ENCODE measurements around the gene PHKA2.
A peak's percentile ranks its signal among the peaks of the same experiment; 100 is the strongest.
"Not testable (repeated sequence)": the region's sequence is repeated elsewhere in the genome, so short reads cannot be mapped to it uniquely, and the experiment has no call there.

PHKA2 gene, protein sequence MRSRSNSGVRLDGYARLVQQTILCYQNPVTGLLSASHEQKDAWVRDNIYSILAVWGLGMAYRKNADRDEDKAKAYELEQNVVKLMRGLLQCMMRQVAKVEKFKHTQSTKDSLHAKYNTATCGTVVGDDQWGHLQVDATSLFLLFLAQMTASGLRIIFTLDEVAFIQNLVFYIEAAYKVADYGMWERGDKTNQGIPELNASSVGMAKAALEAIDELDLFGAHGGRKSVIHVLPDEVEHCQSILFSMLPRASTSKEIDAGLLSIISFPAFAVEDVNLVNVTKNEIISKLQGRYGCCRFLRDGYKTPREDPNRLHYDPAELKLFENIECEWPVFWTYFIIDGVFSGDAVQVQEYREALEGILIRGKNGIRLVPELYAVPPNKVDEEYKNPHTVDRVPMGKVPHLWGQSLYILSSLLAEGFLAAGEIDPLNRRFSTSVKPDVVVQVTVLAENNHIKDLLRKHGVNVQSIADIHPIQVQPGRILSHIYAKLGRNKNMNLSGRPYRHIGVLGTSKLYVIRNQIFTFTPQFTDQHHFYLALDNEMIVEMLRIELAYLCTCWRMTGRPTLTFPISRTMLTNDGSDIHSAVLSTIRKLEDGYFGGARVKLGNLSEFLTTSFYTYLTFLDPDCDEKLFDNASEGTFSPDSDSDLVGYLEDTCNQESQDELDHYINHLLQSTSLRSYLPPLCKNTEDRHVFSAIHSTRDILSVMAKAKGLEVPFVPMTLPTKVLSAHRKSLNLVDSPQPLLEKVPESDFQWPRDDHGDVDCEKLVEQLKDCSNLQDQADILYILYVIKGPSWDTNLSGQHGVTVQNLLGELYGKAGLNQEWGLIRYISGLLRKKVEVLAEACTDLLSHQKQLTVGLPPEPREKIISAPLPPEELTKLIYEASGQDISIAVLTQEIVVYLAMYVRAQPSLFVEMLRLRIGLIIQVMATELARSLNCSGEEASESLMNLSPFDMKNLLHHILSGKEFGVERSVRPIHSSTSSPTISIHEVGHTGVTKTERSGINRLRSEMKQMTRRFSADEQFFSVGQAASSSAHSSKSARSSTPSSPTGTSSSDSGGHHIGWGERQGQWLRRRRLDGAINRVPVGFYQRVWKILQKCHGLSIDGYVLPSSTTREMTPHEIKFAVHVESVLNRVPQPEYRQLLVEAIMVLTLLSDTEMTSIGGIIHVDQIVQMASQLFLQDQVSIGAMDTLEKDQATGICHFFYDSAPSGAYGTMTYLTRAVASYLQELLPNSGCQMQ

DNA sequence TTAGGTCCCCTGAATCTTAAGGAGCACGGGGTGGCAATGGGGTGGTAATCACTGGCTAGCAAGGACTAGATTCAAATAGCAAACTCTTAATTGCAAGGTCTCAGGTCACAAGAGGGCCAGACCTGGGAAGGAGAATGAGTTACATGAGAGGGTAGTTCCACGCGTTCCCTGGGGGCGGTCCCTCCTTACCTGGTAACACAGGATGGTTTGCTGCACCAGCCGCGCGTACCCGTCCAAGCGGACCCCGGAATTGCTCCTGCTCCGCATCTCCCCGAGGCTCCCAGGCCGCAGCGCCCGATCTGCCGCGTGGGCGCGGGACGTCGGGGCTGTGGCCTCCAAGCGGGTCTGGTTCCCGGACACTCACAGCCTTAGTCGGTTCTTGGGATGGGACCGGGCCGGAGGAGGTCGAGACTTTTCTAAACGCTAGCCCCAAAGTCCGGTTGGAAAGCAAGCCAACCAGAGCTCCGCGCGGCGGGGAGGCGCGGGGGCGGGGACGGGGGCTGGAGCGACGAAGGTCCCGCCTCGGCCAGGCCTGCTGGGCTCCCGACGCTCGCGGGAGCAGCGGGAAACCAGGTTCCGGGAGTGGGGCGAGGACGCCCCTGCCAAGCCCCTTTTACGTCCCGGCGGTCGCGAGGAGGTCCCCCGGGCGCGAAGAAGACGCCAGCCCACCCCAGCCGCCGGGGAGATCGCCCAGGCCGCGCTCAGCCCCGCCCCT, at the start of gene PHKA2:
TSS of gene PHKA2 (minus strand) at position 449 of the 715 bp plus-strand sequence. CDS start at position 267, 182 bp downstream.
- DNase-seq, result no peak

DNA sequence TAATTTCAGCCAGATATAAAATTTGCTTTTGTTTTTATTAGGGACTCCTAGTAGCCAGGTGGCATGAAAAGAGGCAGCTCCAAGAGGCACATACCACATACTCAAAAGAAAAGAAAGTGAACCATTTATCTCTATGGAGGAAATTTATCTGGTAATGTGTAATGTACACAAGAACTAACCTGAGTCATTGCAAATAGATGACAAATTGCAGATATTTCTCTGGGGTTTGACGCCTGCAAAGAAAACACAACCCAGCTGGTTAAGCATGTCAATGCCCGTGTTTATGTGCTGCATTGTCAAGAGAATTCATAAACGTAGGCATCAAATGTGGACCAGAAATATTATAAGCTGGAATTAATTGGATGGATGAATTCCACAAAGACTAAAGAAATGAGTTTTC, 46.9 kb upstream of the PHKA2 start:
- DNase-seq, result no peak

DNA sequence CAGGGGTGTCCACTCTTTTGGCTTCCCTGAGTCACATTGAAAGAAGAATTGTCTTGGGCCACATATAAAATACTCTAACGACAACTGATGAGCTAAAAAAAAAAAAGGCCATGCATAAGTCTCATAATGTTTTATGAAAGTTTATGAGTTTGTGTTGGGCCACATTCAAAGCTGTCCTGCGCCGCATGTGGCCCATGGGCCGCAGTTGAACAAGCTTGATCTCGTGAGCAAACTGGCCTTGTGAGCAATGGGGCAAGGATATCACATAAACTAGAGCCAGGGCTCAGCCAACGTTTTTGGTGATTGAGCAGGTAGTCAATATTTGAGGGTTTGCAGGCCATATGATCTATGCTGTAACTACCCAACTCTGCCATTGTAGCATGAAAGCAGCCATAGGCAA, 44.6 kb upstream of the PHKA2 start:
- DNase-seq, result no peak

DNA sequence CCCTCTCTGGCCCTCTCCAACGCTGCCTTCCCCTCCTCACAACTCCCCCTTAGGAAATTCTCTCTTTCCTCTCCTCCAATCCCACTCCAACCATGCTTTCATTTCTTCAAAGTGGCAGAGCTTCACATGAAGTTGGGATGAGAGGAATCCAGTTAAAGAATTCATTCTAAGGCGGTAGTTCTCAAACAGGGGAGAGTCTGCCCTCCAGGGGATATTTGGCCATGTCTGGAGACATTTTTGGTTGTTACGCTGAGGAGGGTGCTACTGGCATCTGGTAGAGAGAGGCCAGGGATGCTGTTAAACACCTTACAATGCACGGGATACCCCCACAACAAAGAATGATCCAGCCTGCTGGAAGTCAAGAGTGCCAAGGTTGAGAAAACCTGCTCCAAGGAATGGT, 40.5 kb upstream of the PHKA2 start:
- DNase-seq, result no peak

DNA sequence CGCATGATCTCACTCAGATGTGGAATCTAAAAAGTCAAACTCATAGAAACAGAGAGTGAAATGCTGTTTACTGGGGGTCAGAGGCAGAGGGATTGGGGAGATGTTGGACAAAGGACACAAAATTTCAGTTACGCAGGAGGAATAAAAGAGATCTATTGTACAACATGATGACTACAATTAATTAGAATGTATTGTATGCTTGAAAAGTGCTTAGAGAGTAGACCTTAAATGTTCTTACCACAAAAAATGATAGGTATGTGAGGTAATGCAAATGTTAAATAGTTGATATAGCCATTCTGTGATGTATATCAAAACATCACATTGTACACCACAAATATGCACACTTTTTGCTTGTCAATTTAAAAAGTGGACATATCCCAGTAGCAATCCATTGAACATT, 36.1 kb upstream of the PHKA2 start:
- no peak for DNase-seq

DNA sequence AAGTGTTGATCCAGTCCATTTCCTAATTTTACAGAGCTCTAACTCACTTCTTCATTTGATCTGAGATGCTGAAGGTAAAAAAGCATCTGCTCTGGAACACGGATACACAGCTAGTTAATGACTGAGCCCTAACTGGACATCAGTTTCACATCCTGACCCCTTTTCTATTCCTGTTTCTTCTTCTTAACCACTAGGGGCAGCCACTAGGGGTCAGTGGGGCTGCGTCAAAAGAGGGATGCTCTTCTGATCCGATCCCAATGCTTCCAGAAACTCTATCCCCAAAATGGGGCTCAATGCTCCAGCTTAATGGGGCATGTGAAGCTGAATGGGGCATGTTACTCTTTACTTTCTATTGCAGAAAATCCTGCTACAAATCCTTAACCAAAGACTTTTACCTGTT, 33.4 kb upstream of the PHKA2 start:
- DNase-seq, result no peak

DNA sequence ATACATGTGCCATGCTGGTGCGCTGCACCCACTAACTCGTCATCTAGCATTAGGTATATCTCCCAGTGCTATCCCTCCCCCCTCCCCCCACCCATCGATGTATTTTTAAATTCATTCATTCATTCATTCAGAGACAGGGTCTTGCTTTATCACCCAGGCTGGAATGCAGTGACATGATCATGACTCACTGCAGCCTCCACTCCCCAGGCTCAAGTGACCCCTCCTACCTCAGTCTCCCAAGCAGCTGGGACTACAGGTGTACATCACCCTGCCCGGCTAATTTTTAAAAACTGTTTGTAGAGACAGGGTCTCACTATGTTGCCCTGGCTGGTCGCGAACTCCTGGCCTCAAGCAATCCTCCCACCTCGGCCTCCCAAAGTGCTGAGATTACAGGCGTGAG, 32.7 kb upstream of the PHKA2 start:
- DNase-seq, result not testable (repeated sequence)

DNA sequence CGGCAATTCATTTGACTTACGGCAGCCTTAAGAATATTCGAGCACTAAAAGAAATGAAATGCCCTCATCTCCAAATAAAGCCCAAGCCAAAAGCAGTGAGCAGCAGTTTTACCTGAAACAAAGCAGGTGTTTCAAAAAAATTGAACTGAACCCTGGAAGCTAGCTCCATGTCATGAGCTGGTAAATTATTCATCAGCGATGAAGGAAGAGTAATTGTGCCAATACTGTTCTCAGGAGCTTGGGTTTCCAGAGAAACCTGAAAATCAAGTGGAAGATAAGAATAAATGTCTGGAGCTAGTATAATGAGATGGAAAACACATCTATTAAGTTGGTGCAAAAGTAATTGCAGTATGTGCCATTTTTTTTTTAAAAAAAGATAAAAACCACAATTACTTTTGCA, 24.0 kb upstream of the PHKA2 start:
- no peak for DNase-seq

DNA sequence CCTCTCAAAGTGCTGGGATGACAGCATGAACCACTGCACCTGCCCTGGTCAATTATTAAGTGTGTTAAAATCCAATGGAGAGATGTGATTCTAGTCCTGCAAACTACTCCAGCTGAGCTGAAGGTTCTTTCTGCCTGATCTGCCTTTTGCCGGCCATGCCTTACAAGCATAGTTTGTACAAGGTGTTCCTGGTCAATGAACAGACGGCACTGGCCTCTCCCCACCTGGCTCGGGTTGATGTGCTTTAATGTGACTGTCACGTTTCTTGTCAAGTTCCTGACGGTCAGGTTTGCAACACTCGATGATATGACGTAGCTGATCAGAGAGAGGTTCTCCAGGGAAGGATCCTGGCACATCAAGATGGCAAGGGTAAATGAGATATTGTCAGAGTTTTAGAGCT, 23.1 kb upstream of the PHKA2 start:
- no peak for DNase-seq

DNA sequence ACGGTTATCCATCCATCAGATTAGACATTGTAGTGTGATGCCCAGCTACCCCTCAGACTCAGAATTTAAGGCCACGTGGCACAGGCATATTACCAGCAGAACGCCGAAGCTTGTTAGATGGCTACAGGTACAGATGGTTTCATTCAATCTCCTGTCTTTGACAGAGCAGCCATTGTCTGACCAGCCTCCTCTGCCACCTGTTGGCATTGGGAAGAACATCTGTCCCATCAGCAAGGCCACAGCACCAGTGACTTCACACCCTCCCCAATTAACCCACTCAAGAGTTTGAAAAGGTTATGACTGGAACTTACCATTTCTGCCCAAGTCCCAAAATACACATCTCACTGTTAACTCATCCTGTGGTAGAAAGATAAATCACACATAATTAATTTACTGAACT, 22.0 kb upstream of the PHKA2 start:
- no peak for DNase-seq

DNA sequence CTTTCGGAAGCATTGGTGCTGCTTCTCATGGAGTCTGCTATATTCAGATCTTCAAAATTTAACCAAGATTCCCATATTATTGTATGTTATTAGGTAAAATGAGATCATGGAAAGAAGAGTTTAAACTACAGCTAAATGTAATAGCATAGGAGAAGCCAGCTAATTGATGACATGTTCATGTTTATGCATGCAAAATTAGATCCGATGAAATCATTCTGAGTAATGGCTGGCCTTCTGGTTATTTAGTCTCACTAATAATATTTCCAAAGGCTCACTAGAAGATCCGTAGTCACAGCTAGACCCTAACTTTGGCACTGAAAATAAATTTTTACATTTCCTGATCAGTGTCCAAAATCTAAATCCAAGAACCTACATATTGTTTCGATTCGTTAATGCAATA, 19.8 kb upstream of the PHKA2 start:
- no peak for DNase-seq

DNA sequence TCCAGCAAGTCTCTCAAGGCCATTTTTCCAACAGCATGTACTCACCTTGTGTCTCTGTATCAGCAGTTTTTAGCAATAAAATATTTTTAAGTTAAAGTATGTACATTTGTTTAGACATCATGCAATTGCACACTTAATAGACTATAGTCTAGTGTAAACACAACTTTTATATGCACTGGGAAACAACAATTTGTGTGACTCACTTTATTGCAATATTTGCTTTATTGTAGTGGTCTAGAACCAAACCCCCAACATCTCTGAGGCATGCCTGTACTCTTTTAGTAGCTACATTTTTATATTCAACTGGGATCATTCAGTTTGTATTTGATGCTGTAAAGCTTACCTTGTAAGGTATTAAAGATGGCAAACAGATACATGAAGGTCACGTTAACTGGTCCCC, 14.7 kb upstream of the PHKA2 start:
- no peak for DNase-seq

DNA sequence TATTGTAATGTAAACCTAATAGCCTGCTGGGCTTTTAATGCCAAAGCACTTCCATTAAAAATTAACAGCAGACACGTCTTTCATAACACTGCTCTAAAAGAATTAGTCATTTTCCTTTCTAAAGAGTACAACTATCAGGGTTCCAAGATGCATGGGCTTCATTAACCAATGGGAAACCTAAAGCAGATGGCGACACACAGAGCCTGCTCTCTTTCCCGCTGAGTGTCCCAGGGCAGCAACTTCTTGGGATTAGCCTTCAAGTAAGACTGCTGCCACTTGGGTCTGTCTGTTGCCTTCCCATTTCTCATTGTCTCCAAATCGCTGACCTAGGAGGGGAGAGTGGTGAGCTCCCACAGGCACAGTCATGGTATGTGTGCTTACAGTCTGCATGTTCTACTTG, 14.0 kb upstream of the PHKA2 start:
- DNase-seq, result no peak

DNA sequence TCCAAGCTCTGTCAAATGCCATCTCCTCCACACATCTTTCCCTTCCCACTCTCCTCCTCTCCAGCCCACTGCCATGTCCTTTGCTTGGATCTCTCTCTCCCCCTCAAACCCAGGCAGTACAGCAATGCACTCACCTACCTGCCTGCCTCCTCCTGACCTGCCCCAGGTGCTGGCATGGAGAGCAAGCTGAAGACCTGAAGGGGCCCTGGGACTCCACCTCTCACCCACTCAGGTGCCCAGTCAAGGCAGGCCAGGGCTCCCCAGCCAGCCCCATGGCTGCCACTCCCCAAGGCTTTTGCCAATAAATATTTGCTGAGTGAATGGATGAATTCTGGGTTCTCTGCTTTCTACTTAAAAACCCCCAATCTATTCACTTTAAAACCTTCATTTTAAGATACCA, 12.6 kb upstream of the PHKA2 start:
- DNase-seq, result no peak

DNA sequence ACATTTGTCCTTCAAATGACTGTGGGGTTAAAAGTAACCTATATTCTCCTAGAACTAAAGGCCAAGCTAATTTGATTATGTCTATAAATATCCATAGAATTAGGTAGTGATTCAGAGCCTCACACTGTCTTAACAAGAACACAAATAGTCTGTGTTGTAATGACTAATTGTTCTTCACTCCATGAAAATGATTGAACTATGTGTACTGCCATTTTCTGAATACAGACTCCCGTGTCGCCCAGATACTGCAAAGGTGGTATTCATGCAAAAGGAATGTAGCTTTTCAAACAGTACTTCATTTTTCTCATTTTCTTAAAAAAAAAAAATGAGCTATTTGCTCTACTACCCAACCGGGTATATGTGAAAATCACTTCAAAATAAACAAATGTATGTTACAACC, 11.3 kb upstream of the PHKA2 start:
- no peak for DNase-seq

DNA sequence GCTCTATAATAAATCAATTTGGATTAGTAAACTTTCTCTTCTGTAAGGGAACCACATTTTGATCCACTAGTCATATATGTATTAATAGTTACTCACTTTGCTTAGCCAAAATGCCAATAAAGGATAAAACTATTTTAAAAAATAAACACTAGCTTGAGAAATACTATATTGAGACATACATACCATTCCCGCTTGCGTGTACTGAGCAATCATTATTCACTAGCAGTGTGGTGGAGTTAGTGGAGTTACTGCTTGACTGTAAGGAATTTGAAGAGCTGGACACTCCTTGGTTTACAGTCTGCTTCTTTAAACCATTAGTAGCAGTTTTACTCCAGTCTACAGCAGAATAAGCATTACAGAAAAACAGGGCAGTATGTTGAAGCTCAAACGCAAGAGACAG, 10.8 kb upstream of the PHKA2 start:
- no peak for DNase-seq

DNA sequence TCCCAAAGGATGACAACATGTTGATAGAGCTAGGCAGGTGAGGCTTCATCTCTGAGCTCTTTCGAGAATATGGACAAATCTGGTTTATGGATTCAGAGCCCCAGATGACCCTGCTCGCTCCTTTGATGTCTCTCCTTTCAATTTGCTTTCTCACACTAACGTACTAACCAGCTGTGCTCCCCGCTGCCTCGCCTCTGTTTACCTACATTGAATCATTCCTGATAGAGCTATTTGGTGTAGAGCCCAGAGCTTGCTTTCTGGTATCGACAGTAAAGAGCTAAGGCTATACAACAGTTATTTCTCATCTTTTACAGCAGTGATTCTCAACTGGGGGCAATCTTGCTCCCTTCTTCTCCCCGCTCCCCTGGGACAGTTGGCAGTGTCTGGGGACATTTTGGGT, 8.9 kb upstream of the PHKA2 start:
- DNase-seq, result no peak

DNA sequence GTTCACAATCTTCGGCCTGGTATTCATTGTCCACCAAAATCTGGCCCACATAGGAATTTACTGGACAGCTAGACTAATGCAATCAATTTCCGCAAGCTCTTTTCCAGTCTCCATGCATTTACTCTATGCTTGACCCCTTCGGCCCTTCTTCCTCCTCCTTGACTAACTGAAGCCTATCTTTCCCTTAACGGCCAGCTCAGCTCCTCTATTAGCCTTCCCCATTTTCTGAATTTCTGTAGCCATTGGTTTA, 1.2 kb upstream of the PHKA2 start:
- DNase-seq, result no peak

DNA sequence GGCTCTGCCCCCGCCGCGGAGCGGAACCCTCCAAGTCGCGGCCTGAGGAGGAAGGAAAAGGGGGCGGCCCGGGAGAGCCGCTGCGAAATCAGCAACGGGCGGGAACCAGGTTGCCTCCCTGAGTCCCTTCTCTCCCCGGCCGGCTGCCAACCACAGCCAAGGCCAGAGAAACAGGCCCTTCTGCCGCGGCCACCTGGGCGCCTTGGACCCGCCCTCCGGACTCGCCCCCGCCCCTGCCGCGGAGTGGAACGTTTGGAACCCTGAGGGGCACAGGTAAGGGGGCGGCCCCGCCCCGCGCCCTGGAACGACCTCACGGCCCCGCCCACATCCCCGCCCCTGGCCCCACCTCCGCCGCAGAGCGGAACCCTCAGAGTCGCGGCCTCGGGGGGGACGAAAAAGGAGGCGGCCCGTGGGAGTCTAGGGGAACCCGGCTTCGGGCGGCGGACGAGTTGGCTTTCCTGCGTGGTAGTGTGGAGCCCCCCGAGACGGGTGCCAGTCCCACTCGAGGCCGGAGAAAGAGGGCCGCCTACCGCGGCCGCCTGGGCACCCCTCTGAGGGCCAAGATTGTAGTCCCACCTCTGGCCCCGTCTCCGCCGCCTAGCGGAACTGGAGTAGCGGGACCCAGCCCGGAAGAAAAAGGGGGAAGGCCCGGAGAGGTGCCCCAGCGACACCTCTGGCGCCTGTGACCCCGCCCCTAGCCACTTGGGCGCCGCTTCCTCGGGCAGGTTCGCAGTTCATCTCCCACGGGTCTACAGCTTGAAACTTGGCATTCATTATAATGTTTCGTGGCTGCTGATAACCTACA, 669 bp upstream of the PHKA2 start:
- peak; percentile 55 for DNase-seq

DNA sequence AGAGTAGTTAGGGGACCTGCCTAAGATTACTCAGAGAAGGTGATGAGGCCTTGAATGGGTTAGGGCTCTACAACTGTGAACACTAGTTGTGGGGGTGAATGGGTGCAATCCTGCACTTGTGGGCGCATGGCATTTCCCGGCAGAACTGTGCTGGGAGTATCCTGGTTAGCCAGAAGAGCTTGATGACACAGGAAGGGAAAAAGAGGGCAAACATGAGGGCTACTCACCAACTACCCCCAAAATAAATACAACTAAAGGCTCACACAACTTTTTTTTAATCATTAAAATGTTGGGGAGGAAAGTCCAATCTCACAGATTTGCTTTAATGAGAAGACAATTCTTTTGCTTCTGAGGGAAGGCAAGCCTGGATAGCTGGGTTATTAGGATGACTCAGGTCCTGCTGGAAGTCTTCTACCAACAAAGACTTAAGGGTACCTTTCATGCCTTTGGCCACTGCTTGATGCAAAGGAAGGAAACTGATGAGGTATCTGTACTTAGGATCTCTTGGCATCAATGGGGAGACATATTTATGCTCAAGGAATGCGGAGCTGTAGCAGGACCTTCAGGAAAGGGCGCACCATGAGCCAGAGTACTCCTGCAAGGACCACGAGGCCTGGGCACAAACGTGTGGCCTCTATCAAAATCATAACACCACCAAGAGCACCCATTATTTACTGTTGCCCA, 2.6 kb downstream of the PHKA2 start:
- no peak for DNase-seq

DNA sequence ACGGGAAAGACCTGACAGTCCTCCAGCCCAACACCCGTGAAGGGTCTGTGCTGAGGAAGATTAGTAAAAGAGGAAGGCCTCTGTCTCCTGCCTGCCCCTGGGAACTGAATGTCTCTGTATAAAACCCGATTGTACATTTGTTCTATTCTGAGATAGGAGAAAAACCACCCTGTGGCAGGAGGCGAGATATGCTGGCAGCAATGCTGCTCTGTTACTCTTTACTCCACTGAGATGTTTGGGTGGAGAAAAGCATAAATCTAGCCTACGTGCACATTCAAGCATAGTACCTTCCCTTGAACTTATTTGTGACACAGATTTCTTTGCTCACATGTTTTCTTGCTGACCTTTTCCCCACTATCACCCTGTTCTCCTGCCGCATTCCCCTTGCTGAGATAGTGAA, 3.7 kb downstream of the PHKA2 start:
- not testable (repeated sequence) for DNase-seq

DNA sequence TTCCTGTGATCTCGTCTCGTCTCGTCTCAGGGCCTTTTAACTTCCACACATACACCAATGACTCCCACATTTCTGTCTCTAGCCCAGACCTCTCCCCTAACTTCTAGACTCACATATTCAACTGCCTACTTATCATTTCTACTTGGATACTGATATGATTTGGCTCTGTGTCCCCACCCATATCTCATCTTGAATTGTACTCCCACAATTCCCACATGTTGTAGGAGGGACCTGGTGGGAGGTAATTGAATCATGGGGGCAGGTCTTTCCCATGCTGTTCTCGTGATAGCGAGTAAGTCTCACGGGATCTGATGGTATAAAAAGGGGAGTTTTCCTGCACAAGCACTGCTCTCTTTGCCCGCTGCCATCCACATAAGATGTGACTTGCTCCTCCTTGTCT, 8.9 kb downstream of the PHKA2 start:
- no peak for DNase-seq
